Fibroblast of pulmonary artery (primary cell): ENCODE results near the gene MYBBP1A.
"Not testable (repeated sequence)": the region's sequence is repeated elsewhere in the genome, so short reads cannot be mapped to it uniquely, and the experiment has no call there.

ENCODE experiments used
- DNase-seq: peaks from one replicate; pipeline ENCODE4 v3.0.0-alpha.2; 2010; ENCODE audit warnings: low read depth
- H3K4me3 ChIP-seq: replicated peaks from 2 replicates; pipeline ENCODE4 v1.5.1; 2011; ENCODE audit warnings: low read depth, mild to moderate bottlenecking, control low read depth, low read length, moderate library complexity
- TF ChIP-seq, protein P1 (sequence below): IDR thresholded peaks from 2 replicates; pipeline ENCODE4 v1.5.1; 2011; ENCODE audit warnings: mild to moderate bottlenecking, control low read depth, low read length, inconsistent platforms; ENCODE audit errors: missing control alignments

The MYBBP1A gene

DNA sequence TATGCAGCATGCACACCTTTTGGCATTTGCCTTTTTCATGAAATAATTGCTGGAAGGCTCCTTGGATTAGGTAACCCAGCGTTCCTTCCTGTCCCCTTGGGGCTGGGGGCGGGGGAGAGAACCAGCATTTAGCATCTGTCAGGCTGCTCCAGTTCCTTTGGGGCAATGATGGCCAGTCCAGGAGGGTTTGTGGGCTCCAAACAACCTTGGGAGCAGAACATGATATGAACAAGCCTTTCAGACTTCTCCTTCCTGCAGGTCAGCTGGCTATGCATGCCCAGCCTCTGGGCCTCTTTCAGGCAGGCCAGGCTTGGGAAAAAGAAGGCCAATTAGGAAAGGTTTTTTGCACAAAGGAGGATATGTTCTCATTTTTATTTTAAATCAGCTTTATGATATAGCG lies 28.0 kb upstream of the MYBBP1A start:
- no peak overlapping the region for H3K4me3 ChIP-seq
- TF ChIP-seq, protein P1, sequence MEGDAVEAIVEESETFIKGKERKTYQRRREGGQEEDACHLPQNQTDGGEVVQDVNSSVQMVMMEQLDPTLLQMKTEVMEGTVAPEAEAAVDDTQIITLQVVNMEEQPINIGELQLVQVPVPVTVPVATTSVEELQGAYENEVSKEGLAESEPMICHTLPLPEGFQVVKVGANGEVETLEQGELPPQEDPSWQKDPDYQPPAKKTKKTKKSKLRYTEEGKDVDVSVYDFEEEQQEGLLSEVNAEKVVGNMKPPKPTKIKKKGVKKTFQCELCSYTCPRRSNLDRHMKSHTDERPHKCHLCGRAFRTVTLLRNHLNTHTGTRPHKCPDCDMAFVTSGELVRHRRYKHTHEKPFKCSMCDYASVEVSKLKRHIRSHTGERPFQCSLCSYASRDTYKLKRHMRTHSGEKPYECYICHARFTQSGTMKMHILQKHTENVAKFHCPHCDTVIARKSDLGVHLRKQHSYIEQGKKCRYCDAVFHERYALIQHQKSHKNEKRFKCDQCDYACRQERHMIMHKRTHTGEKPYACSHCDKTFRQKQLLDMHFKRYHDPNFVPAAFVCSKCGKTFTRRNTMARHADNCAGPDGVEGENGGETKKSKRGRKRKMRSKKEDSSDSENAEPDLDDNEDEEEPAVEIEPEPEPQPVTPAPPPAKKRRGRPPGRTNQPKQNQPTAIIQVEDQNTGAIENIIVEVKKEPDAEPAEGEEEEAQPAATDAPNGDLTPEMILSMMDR: no peak
- no peak for DNase-seq

DNA sequence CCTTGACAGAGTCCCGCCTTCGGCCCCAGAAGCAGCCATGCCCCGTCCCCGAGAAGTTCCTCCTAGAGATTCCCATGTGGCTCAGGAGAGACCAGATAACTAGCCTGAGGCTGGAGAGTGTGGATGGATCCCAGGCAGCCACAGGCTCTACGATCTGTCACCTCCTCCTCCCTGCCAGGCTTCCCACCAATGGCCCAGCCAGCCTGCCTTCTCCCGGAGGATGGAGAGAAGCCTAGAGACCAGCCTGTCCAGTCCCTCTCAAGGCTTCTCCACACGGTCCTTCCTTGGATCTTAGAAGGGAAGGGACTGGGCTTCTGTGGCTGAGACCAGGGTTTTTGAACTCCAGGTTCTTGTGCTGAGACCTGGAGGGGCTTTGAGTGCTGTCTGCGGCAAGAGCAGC lies 27.5 kb upstream of the MYBBP1A start:
- DNase-seq: no peak
- no peak overlapping the region for H3K4me3 ChIP-seq
- TF ChIP-seq, protein P1: no peak

DNA sequence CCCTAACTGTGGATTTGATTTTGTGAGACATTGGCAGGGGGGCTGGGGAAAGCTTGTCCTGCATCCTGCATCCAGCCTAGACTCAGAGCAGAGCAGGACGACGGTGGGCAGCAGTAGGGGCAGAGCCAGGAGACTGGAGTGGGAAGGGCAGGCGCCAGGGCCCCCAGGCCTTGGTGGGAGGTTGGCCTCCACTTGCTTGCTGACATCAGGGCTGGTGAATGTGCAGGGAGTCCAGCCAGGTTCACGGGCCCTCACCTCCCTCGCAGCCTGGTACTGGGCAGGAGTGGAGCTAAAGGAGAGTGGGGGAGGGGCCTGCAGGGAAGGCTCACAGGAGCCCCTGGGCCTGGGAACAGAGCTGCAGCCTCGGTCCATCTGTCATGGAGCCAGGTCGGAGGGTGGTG lies 26.9 kb upstream of the MYBBP1A start:
- TF ChIP-seq, protein P1: no peak
- no peak for DNase-seq
- H3K4me3 ChIP-seq: no peak overlapping the region

DNA sequence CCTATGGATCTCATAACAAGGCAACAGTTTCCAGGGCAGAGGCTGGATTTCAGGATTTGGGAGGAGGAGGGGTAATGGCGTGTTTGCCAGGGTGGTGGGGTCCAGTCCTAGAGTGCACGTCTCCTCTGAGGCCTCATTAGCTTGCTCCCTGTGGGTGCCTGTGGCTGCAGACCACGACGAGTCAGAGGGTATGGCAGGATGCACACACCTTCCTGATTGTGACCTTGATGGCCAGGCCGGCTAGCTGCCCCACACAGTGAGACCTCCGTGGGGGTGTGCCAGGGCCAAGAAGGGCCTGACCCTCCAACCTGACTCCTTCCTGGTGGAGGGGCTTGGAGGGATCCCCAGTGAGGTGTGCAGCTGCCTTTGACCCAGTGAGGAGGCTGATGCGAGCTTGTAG lies 25.1 kb upstream of the MYBBP1A start:
- TF ChIP-seq, protein P1: no peak
- no peak for DNase-seq
- H3K4me3 ChIP-seq: no peak overlapping the region

DNA sequence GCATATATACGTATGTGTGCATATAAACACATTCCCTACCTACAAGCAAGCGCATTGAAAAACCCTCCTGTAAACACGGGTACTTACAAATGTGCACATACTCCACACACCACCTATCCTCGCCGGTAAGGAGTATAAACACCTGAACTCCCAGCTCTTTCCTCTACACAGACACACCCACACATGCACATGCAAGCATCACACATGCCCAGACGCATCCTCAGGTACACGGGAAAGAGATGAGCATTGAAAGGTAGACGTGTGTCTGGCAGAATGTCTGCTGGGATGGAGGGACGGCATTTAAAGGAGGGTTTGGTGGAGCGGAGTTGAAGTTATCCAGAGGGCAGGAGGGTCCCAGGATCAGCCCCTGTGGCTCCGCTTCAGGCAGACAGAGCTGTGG lies 24.5 kb upstream of the MYBBP1A start:
- H3K4me3 ChIP-seq: no peak overlapping the region
- DNase-seq: no peak
- TF ChIP-seq, protein P1: no peak

DNA sequence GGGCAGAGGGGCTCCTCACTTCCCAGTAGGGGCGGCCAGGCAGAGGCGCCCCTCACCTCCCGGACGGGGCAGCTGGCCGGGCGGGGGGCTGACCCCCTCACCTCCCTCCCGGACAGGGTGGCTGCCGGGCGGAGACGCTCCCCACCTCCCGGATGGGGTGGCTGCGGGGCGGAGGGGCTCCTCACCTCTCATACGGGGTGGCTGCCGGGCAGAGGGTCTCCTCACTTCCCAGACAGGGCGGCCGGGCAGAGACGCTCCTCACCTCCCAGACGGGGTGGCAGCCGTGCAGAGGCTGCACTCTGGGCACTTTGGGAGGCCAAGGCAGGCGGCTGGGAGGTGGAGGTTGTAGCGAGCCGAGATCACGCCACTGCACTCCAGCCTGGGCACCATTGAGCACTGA lies 23.2 kb upstream of the MYBBP1A start:
- DNase-seq: not testable (repeated sequence)

DNA sequence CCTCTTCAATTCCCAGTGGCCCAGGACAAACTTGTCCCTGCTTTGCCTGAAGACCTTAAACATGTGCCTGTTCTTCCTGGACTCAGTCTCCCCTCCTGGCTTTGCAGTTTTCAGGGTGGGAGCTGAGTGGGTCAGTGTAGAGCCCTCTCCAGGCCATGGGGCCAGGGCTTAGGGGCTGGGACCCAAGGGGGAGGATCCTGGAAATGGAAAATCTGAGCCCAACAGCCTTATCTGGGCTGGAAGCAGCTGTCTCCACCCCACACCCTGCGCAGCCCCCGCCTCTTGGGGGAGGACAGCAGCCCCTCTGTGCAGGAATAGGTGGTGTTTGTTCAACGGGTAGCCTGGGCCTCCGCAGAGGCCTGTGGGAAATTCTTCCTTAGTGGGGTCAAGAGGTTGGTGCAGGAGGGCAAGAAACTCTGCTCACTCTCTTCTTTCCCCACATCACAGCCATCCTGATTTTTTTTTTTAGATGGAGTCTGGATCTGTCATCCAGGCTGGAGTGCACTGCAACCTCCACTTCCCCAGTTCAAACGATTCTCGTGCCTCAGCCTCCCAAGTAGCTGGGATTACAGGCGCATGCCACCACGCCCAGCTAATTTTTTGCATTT lies 22.3 kb upstream of the MYBBP1A start:
- DNase-seq: no peak
- no peak overlapping the region for H3K4me3 ChIP-seq
- TF ChIP-seq, protein P1: no peak

More for the DNA sequence above, 23.2 kb upstream of the MYBBP1A start:
- H3K4me3 ChIP-seq: not testable (repeated sequence)
